KG1 (cell line): Measurements from ENCODE around the gene DPP6.

Source experiments
- DNase-seq: peaks from one replicate; lab custom pipeline; 2025; lab: John Stamatoyannopoulos, UW

DPP6 gene

DNA sequence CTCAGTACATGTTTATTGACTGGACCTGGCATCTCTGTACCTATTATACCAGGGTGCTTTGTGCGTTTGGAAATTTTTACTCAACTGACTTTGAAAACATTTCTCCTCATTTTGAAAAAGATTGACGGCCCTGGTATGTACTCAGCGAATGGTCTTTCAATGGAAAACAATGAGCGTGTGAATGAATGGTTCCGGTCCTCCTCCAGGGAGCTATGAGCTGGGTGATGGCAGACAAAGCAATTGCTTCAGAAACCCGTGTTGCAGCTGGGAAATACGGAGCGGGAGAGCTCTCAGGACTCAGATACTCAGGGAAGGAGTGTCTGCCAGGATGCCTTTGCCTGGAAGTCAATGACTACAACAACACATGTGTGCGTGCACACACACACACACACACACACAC lies 824.8 kb downstream of the DPP6 start:
- DNase-seq: no peak

DNA sequence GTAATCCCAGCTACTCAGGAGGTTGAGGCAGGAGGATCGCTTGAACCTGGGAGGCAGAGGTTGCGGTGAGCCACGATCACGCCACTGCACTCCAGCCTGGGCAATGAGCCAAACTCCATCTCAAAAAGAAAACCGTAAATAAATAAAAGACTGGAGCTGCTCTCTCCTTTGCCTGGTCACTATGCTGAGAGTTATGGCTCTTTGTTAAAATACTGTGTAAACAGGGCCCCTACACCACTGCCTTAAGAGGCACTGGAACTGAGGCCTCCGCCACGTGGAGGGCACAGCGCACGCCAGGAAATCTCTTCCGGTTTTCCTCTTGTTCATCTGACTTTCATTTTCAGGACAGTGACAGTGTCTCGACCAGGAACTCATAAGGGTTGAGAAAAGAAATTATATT lies 827.4 kb downstream of the DPP6 start:
- DNase-seq: no peak

DNA sequence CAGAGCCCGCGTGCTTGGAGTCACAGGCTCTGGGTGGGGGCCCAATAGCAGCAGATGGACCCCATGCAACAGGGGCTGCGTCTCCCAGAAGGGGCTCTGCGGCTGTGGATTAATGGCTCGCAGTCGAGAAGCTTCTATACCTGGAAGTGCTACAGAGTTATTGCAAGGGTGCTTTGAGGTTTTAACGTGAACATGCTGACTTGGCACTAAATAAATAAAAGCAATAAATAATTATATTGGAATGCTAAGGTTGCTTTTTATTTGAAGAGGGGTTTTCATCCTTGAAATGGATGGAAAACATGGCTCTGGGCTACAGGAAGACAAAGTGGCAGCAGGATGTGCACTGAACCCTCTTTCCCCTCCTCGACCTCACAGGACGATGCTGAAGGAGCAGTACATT lies 828.3 kb downstream of the DPP6 start:
- no peak for DNase-seq

DNA sequence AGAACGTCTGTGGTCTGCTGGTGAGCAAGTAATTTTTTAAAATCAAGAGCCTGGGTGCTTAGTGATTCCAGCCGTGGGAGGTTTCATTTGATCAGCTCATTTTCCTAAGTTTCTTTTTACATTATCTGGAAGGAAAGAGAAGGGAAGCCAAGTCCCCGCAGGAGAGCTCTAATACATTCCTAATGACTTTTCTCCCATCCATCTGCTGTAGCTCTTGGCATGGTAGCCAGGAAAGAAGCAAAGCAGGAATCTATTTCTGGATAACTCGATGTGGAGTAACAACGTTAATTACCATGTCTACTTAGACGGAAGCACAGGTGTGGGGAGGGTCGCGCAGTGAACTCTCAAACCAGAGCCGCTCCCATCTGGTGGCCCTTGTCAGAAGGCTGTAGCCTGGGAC lies 828.8 kb downstream of the DPP6 start:
- no peak for DNase-seq

DNA sequence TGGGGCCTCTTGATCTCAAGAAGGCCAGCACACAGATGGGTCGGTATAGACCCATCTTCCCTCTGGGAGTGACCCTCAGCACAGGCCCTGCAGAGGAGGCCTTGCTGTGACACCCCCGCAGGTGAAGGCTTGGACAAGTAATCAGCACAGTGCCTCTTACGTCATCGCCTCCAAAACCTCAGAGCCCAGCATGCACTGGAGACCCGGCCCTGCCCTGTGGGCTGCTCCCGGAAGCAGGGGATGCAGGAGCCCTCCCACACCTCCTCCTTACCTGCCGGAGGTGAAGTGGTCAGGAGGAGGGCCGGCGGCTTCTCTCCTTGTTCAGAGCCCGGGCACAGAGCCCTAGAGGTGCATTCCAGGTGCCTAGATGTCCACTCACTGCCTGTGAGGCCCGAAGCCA lies 829.3 kb downstream of the DPP6 start:
- DNase-seq: no peak

DNA sequence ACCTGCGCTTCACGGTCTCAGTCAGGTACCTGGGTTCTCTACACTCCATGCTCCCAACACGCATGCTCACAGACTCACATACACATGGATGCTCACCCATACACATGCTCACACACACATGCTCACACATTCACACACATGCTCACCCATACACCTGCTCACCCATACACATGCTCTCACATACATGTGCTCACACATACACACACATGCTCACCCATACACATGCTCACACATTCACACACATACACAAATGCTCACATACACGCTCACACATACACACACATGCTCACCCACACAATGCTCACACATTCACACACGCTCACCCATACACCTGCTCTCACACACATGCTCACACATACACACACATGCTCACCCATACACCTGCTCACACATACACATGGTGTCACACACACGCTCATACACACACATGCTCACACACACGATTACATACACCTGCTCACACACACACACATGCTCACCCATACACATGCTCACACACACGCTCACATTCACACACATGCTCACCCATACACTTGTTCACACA lies 830.8 kb downstream of the DPP6 start:
- DNase-seq: no peak

DNA sequence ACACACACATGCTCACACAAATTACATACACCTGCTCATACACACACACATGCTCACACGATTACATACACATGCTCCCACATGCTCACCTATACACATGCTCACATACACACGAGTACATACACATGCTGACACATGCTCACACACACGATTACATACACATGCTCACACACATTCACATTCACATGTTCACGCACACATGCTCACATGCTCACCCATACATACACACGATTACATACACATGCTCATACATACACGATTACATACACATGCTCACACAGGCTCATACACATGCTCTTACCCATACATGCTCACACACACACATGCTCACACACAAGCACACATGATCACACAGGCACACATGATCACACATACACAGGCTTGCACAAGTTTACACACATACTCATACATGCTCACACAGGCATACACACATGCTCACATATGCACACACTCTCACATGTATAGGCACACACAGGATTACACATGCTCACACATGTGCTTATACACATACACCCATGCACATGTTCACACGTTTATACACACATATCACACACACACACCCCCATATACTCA lies 832.2 kb downstream of the DPP6 start:
- DNase-seq: no peak

DNA sequence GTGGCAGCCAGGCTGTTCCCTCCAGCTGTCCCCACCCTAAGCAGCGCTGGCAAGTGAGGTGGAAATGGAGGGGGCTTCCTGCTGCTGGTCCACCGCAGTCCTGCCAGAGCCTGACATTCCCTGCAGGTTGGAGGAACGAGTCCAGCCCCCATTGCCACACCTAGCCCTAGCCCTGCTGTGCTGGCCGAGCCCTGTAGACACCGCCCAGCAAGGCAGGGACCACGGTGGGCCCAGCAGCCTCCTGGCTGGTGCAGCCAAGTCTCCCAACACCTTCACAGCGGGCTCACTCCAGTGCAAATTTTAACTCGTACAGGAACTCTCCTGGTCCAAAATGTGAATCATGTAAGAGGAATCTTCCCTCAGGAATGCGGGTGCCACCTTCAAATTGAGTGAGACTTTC lies 834.4 kb downstream of the DPP6 start:
- DNase-seq: no peak

DNA sequence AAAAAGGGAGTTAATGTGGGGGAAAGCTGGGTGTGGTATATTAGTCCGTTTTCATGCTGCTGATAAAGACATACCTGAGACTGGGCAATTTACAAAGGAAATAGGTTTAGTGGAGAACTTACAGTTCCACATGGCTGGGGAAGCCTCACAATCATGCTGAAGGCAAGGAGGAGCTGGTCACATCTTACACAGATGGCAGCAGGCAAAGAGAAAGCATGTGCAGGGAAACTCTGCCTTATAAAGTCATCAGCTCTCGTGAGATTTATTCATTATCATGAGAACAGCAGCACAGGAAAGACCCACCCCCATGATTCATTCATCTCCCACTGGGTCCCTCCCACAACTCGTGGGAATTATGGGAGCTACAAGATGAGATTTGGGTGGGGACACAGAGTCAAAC lies 836.5 kb downstream of the DPP6 start:
- no peak for DNase-seq

DNA sequence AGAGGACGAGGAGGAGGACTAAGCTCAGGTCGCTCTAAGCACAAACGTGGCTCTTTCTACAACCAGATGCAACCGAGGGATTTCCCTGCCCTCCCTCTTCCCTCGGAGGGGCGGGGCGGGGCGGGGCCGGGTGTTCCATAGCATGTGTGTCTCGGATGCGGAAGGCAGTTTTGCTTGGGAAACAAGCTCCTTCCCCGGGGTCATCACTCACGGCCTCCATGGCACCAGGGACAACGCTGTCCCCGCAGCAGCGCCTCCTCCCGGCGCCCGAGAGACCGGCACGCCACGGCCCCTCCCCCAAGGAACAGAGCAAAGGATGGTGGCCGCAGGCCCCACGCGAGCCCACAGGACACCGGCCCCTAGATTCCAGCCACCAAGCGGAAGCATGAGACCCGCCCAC lies 840.3 kb downstream of the DPP6 start:
- no peak for DNase-seq

DNA sequence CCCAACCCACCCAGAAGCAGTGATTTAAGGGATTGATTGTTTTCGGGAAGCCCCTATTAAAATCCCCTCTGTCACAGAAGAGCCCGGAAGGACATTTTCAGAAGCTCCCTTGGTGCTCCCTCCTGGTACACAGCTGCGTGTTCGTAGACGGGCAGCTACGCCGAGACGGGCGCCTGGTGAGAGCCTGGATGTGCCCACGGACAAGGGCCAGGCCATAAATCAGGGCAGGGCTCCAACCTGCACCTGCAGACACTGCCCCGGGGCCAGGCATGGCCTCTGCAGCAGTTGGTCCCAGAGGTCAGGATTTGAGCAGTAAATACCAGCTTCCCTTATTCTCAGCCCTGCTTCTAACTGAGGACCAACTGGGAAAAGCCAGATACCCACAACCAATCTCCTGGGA lies 843.9 kb downstream of the DPP6 start:
- DNase-seq: no peak

DNA sequence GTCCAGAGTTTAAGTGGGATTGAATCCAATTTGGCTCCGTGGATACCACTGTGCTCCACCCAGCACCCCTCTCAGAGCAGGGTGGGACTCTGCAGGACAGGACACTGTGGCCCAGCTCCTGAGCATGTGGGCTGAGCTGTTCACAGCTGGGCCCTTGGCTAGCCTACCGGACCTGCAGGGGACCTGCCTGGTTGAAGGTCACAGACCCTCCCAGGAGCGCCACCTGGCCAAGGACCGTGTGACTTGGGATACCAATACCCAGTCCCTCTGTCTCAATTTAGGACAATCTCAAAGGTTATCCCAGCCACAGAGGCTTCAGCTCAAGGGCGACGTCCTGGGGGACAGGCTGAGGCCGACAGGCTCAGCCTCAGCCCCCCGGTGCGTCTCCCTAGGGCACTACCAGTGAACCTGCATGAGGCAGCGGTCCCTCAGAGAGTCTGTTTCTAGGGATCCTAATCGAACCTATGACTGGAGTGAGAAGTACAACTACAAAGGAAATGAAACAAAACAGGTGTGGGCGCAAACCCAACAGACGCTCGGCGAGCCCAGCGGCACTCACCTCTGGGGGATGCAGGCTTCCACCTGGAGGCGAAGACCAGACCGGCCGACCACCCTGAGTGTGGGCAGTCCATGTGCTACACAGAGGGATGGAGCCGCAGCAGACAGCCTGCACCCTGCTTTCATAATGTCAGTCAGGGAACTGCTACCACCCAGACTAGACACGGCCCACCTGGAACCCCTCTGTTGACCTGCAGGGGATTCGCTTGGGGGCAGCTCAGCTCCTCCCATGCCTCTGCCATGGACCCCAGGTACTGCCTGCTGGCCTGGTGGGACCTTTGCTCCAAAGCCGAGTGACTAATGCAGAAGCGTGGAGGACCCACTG lies 847.0 kb downstream of the DPP6 start:
- DNase-seq: no peak

DNA sequence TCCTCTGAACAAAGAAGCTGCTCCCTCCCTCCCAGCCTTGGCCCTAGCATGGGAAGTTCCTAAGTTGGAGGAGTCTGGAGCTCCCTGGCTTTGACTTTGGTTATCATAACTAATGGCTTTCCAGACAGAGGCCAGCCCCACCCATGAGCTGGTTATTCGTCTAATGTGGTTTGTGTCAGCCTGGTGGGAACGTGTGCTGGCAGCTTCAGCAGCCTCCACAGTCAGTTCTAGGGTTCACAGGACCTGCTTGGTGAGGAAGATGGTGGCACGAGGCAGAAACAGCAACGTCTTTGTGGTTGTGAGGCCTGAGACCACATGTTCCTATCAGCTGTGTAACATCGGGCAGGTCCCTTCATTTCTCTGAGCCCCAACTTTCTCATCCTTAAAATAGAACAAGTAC lies 847.7 kb downstream of the DPP6 start:
- DNase-seq: no peak

DNA sequence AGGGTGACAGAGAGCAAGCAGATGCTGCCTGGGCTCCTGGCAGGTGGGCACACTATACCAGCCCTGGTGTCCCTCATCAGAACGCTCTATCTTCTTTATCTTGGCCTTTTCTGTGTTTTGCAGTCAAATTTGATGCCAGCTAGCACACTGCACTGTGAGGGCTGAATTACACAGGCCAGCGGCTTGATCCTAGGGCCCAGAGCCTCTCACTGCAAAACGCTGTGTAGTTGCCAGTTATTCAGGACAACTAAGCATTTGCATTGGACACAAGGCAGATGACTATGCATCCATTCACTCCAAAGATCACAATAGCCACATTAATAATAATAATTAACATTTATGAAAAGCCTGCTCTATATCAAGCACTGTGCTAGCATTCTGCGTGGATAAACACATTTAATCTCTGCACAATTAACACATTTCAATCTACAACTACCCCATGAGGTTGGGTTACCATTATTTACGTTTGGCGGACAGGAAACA lies 850.4 kb downstream of the DPP6 start:
- DNase-seq: no peak

DNA sequence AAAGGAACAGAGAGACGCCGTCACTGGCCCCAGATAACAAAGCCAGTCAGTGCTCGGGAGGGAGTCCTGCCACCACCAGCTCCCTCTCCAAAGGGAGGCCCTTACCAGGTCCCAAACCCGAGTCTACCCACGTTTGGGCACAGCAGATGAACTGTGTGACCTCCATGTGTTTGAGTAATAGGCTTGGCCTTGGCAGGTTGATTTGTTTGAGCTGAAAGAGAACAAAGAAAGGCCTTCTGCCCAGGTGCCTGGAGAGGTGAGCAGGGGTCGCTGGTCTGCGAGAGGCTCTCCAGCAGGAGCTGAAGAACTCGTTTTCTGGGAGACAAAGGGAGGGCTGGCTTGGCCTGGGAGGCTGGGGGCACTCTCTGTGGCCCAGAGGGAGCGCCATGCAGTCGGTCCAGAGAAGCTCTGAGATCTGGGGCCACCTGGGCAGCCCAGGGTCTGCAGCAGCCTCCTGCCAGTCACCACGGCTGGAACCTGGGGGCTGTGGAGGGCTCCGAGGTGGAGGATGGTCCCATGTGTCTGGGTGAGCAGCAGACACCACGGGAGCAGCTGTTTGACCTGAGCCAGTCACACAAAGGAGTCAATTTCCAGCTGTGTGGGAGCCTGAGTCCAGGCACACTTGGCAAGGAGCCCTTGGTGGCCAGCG lies 851.0 kb downstream of the DPP6 start:
- no peak for DNase-seq

DNA sequence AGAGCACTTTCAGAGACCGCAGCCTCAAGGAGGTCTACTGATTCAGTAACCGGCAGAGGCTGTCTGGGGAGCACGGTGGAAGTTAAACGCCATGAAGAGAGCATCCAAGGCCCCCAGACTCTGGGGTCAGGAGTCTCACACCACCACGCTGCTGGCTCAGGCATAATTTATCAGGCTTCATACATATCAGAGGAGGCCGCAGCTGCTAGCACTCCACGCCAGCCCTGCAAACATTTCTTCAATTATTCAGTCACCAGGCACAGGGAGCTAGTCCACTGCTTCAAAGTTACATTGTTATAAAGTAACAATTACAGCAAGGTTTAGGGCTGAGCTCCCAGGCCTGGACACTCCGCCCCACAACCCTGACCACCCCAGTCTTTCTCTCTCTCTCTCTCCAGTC lies 852.9 kb downstream of the DPP6 start:
- no peak for DNase-seq

DNA sequence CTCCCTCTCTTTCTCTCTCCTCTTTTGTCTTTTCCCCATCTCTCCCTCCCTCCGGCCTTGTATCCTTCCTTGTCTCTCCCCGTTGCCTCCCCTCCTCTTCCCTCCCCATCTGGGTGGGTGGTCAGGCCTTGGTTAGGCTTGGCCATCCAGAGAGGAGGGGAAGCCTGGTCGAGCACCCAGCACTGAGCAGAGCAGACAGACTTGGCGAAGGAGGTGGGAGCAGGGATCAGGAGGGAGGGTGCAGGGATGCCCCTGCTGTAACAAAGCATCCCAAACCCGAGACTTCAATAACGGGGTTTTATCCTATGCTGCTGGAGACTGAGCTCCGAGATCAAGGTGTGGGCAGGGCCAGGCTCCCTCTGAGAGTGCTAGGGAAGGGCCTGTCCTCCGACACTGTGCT lies 853.4 kb downstream of the DPP6 start:
- no peak for DNase-seq

DNA sequence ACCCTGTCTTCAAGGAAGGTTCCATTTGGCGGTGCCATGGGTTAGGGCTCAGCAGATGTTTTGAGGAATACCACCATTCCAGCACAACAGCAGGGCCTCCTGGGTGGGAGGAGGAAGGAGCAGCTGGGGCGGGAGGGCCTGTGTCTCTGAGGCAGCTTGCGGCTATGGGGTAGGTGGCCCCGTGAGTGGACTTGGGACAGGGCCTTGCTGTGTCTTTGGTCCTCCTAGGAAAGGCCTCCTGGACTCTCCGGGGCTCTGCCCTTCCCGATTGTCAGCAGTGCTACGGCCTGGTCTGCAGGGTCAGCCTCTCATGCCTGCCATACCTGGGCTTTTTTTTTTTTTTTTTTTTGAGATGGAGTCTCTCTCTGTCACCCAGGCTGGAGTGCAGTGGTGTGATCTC lies 854.0 kb downstream of the DPP6 start:
- no peak for DNase-seq

DNA sequence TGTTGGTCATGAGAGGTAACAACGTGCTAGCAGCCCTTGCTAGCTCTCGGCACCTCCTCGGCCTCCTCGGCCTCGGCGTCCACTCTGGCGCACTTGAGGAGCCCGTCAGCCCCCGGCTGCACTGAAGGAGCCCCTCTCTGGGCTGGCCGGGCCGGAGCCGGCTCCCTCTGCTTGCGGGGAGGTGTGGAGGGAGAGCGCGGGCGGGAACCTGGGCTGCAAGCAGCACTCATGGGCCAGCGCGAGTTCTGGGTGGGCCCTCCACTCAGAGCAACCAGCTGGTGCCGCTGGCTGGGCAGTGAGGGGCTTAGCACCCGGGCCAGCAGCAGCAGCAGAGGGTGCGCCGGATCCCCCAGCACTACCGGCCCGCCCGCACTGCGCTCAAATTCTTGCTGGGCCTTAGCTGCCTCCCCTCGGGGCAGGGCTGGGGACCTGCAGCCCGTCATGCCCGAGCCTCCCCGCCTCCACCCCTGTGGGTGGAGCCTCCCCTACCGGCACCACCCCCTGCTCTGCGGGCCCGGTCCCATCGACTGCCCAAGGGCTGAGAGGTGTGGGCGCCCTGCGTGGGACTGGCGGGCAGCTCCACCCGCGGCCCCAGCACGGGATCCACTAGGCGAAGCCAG lies 854.6 kb downstream of the DPP6 start:
- no peak for DNase-seq

DNA sequence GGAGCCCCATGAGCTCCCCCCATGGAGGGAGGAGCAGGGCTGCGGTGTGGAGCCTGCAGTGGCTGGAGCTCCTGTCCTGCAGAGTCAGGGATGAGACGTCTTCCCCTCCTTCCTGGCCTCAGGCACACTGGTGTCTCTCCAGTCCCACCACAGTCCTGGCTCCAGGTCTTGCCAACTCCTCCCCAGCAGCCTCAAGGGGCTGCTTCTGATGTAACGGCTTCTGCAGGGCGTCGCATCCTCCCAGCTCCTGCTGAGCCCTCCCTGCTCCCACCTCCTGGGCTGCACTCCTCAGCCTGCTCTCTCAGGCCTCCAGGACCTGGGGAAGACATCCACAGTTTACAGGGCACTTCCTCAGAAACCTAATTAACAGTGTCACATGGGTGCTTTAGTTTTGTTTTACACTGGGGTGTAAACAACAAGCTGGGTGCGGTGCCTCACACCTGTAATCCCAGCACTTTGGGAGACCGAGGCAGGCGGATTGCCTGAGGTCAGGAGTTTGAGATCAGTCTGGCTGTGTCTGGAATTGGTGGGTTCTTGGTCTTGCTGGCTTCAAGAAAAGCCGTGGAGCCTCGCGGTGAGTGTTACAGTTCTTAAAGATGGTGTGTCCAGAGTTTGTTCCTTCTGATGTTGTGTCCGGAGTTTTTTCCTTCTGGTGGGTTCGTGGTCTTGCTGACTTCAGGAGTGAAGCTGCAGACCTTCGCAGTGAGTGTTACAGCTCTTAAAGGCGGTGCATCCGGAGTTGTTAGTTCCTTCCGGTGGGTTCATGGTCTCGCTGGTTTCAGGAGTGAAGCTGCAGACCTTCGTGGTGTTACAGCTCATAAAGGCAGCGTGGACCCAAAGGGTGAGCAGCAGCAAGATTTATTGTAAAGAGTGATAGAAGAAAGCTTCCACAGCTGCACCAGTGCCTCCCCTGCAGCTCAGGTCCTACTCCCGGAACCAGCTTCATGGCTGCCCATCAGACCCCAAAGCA lies 855.7 kb downstream of the DPP6 start:
- DNase-seq: no peak
